Coronary artery (tissue), 2 donors: ENCODE data around the gene PARD6G.
"Not testable (repeated sequence)": the region's sequence is repeated elsewhere in the genome, so short reads cannot be mapped to it uniquely, and the experiment has no call there.

ENCODE experiments used
- DNase-seq: peaks from one replicate; pipeline ENCODE4 v3.0.0-alpha.2; 2017; ENCODE audit warnings: low spot score
- H3K27ac ChIP-seq, 2 donors: fragments of 200-600 bp; sonication (generic); one replicate each; pipeline ENCODE4 v1.5.1; 2016 to 2019
- H3K4me3 ChIP-seq: fragments of 200-600 bp; sonication (generic); 2 replicates; pipeline ENCODE4 v1.5.1; 2016; ENCODE audit warnings: mild to moderate bottlenecking, moderate library complexity
- TF ChIP-seq, protein P1 (sequence below): fragments of 200-600 bp; sonication (generic); IDR thresholded peaks from one replicate; pipeline ENCODE4 v1.5.1; 2019; ENCODE audit warnings: antibody characterized with exemption

PARD6G gene

DNA sequence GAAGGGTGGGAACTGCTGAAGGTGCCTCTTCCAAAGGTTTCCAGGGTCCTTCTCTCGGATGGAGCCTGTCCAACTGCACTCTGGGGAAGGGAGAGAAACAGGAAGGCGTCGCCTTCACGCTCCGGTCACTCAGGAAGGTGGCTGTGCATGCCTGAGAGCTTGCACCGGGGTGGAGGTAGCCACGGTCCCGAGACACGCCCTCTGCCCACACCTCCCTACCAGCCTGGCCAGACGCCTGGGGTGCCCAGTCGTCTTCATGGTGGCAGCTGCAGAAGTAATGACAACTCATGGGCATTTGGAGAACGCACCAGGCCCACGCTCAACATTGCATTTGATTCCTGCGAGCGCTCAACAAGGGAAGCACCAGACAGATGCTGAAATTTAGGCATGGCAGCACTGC is 78.3 kb downstream of the PARD6G start:
- Histone ChIP-seq H3K4me3 (no peak overlapping the region), H3K27ac (no peak overlapping the region)
- no peak for DNase-seq
- TF ChIP-seq, protein P1, sequence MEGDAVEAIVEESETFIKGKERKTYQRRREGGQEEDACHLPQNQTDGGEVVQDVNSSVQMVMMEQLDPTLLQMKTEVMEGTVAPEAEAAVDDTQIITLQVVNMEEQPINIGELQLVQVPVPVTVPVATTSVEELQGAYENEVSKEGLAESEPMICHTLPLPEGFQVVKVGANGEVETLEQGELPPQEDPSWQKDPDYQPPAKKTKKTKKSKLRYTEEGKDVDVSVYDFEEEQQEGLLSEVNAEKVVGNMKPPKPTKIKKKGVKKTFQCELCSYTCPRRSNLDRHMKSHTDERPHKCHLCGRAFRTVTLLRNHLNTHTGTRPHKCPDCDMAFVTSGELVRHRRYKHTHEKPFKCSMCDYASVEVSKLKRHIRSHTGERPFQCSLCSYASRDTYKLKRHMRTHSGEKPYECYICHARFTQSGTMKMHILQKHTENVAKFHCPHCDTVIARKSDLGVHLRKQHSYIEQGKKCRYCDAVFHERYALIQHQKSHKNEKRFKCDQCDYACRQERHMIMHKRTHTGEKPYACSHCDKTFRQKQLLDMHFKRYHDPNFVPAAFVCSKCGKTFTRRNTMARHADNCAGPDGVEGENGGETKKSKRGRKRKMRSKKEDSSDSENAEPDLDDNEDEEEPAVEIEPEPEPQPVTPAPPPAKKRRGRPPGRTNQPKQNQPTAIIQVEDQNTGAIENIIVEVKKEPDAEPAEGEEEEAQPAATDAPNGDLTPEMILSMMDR: no peak

DNA sequence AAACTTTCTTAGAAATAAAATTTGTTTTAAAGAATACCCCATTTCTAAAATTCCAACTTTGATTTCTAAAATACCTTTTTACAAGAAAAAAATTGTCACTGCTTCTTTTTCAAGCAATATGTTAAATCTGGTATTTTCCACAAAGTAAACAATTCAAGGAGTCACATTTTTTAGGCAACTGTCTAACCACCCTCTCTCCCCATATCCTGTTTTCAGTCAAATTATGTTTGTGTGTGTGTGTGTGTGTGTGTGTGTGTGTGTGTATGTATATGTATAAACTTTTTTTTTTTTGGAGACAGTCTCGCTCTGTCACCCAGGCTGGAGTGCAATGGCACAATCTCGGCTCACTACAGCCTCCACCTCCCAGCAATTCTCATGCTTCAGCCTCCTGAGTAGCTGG is 79.0 kb downstream of the PARD6G start:
- TF ChIP-seq, protein P1: no peak
- H3K4me3 ChIP-seq: no peak overlapping the region
- H3K27ac ChIP-seq: no peak overlapping the region
- no peak for DNase-seq

DNA sequence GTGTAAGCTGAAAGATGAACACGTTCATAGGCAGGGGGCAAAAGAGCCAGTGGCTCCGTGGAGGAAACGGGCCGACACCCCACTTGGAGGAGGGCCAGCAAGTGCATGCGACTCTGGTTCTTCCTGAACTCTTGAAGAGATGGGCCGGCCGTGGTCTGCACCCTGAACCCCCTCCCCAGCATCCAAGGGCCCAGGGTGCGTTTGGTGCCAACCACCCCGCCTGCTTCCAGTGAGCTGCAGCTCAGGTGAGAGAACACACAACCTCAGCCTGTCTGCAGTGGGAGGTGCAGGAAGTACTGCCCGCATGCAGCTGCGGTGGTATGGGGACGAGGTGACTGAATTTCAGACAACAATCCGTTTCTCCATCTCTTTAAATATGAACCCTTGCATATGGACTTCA is 79.4 kb downstream of the PARD6G start:
- no peak overlapping the region for H3K27ac ChIP-seq
- H3K4me3 ChIP-seq: no peak overlapping the region
- DNase-seq: no peak
- TF ChIP-seq, protein P1: no peak

DNA sequence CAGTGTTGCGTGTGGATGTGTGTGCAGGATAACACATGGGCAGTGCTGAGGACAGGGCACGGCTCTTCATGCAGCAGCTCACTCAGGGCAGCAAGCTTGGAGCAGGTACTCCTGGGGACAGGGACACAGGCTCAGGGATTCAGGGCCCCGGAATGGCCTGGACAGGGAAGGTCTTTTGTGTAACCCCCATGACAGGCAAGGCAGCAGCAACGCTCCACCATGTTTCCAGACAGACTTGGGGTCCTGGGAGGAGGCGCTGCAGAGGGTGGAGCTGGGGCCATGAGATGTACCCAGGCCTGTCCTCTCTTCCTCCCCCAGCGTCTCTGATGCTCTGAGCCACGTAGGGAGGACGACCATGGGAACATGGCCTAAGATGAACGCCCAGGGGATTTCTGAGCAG is 80.0 kb downstream of the PARD6G start:
- TF ChIP-seq, protein P1: no peak
- Histone ChIP-seq H3K4me3 (no peak overlapping the region), H3K27ac (no peak overlapping the region)
- DNase-seq: no peak

DNA sequence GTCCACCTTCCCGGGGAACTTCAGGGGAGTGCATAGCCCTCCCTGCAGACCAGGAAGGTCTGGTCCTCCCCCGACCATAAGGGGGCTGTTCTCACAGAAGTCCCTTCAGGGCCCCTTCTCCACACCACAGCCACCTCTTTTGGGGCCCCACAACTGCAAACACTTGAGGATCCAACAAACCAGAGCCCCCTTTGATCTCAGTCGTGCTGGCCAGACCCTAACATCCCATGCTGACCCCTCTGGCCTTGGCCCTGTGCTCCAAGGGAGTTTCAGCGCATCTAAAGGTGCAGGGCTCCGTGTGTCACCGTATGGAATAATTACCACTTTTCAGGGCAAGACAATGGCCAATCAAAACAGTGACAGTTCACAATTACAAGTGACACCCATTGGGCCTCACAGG is 80.6 kb downstream of the PARD6G start:
- peak; percentile 26 for DNase-seq
- Histone ChIP-seq H3K4me3 (no peak overlapping the region), H3K27ac (no peak overlapping the region)
- TF ChIP-seq, protein P1: no peak

DNA sequence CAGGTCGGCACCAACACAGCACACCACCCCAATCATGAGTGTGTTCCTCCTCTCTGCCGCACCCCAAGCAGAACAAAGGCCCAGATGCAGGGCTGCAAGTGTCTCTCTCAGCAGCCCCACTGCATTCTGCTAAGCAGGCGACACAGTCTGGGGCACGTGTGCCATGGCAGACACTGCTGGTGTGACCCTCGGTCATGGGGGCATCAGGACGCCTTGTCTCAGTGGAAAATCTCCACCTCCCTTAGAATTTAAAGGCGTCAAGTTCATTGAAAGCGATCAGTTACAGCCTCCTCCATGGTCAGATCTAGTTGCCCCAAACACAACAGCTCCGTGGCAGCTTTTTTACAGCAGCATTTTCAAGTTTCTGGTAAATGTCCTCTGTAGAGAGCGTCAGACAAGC is 81.1 kb downstream of the PARD6G start:
- DNase-seq: peak; percentile 57
- Histone ChIP-seq H3K27ac (no peak overlapping the region), H3K4me3 (no peak overlapping the region)
- TF ChIP-seq, protein P1: no peak

DNA sequence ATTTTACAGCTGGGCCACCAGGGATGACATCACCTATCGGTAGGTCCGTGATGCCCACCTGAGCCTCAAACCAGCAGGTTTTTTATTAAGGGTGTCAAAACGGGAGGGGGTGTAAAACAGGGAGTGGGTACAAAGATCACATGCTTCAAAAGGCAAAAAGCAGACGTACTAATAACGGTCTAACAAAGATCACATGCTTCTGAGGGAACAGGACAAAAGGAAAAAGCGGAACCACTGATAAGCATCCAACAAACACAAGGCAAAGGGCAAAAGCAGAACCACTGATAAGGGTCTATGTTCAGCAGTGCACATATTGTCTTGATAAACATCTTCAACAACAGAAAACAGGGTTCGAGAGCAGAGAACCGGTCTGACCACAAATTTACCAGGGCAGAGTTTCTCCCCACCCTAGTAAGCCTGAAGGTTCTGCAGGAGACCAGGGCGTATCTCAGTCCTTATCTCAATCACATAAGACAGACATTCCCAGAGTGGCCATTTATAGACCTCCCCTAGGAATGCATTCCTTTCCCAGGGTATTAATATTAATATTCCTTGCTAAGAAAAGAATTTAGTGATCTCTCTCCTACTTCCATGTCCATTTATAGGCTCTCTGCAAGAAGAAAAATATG is 82.5 kb downstream of the PARD6G start:
- DNase-seq, H3K4me3 ChIP-seq, H3K27ac ChIP-seq: not testable (repeated sequence)

DNA sequence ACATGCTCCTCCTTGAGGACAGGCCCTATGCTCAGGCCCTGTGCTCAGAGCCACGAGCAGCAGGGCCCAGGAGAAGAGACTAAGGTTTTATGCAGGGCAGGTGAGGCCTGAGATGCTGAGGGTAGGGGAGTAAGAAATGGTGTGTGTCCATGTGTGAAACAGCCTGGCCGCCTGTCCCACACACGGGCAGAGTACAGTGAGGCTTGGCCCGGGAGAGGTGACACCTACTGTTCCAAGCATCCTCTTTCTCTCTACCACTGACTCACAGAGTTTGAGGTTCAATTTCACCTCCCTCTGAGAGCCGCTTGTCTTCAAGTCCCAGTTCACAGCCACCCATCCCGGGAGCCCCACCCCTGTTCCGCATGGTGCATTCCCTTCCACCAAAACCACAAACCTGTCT is 84.1 kb downstream of the PARD6G start:
- Histone ChIP-seq H3K4me3 (no peak overlapping the region), H3K27ac (no peak overlapping the region)
- TF ChIP-seq, protein P1: no peak
- DNase-seq: peak; percentile 29
